ENCODE measurements around the gene SERGEF.

SERGEF gene

DNA sequence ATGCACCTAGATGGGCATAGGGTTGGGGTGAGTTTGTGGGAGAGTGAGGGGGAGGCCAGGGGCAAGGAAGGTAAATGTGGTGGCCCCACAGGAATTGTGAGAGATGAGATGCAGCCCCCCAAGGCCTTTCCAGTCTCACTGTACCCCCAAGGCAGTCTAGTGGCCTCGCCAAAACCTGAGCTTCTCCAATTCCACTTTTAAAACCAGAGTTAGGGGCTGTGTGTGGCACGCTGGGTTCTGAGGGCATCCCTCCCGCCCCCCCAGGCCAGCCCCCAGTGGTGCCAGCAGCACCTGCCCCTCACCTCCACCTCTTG is 237.9 kb downstream of the SERGEF start:
- H3K4me3 ChIP-seq (ENCODE audit: low read length), result no peak overlapping the region
- no peaks in the 10 kb centered on the region for H3K36me3 ChIP-seq (ENCODE audit: insufficient read depth, low read length)
- no peaks in the 10 kb centered on the region for H3K9me3 ChIP-seq (ENCODE audit: insufficient read depth, low read depth, low read length)
- no peaks in the 10 kb centered on the region for H3K4me1 ChIP-seq (ENCODE audit: insufficient read depth, low read length)
- WGBS, result 92% methylated on average over 3 of the region's 3 CpGs
- H3K27ac ChIP-seq (ENCODE audit: low read depth, low read length), result no peak overlapping the region
- H3K27me3 ChIP-seq (ENCODE audit: insufficient read depth, low read length), result no peaks in the 10 kb centered on the region
- no peak overlapping the region for H3K9ac ChIP-seq (ENCODE audit: low read depth, low read length)

DNA sequence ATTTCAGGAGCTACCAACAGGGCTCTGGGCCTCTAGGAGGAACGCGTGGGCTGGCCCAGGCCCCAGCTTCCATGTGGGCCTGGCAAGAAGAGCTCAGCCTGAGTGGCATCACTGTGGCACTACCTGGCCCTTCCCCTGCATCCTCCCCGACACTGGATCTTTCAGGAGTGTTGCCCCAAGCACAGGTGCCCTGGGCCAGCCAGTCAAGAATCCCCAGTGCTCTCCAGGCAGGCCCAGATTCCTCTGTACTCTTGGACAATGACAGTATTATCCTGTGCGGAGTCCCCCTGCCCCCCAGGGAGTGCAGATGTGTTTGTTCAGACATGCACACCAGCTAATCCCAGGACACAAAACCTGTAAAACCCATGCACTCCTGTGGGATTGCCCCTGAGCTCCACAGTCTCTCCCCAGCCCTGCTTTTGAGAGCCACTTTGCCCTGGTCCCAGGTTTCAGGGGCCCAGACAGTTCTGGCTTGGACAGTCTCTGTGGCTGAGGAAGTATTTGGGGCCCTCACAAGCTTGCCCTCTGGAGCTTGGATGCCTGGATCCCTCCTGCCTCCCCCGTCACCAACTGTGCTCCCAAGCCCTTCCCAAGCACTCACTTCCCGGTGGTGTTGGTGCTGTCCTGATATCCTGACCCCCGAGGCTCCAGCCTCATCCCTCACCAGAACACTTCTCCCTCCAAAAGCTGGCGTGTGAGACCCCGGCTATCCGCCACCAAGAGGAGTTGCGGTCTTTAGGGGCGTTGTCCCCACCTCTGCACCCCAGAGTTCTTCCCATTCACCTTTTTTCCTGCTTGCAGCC is 238.4 kb downstream of the SERGEF start:
- Histone ChIP-seq H3K9me3 (ENCODE audit: insufficient read depth, low read depth, low read length) (no peaks in the 10 kb centered on the region), H3K4me3 (ENCODE audit: low read length) (no peak overlapping the region), H3K9ac (ENCODE audit: low read depth, low read length) (no peak overlapping the region), H3K4me1 (ENCODE audit: insufficient read depth, low read length) (no peaks in the 10 kb centered on the region), H3K27ac (ENCODE audit: low read depth, low read length) (no peak overlapping the region), H3K27me3 (ENCODE audit: insufficient read depth, low read length) (no peaks in the 10 kb centered on the region), H3K36me3 (ENCODE audit: insufficient read depth, low read length) (no peaks in the 10 kb centered on the region)
- WGBS, result 89% methylated on average over 12 of the region's 12 CpGs

DNA sequence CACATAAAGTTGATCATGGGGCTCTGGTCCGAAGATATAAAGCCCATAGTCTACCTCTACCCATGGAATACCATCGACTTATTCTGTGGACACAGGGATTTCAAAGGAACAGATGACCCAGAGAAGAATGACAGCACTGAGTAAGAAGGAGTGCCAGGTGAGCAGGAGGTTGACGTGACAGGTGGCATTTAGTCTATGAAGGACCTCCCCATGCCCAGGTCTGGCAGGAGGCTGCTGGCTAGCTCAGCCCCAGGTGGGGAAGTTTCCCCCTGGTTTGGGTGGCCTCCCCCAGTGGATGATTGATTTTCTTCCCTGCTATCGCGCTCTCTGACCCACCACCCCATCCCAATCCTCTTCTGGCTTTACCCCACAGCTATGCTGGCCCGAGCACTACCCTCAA is 239.2 kb downstream of the SERGEF start:
- Histone ChIP-seq H3K9me3 (ENCODE audit: insufficient read depth, low read depth, low read length) (no peaks in the 10 kb centered on the region), H3K27me3 (ENCODE audit: insufficient read depth, low read length) (no peaks in the 10 kb centered on the region), H3K9ac (ENCODE audit: low read depth, low read length) (no peak overlapping the region), H3K27ac (ENCODE audit: low read depth, low read length) (no peak overlapping the region), H3K36me3 (ENCODE audit: insufficient read depth, low read length) (no peaks in the 10 kb centered on the region), H3K4me3 (ENCODE audit: low read length) (no peak overlapping the region), H3K4me1 (ENCODE audit: insufficient read depth, low read length) (no peaks in the 10 kb centered on the region)
- 93% methylated on average over 6 of the region's 6 CpGs for WGBS

DNA sequence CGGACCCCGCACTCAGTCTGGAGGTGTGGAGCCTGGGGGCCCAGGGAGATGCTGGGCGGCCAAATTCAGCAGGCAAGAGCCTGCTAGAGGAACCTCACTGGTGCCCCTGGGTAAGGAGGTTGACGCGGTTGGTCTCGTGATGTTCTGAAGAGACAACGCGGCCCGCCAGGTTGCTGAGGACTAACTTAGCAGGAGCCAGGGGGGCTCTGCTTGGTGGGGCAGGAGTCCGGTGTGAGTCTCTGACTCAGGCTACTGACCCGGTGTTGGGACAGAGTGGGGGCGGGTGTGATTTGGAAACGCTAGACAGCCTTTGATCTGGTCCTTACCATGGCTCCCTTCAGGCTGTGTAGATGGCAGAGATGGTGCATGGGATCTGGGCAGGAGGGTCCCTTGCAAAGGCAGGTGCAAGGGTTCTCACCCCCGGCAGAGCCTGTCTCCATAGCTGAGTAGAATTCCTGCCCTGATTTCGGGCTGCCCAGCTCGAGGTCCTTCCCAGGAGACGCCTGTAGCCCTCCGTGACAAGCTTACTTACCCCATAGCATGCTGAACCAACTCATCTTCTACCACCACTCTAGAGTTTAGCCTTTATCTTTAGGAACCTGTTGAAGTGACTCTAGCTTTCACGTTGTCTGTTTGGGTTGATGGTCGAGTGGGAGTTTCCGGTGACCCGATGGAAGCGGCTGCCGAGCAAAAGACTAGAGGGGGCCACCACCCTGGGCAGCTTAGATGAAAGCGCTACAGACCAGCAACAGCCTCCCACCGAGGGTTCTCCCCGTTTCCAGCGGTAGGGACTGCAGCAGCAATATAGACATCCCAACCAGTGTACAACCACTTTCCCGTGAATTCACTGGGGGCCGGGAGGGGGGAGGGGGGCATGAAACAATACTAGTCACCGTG is 239.9 kb downstream of the SERGEF start:
- Histone ChIP-seq H3K36me3 (ENCODE audit: insufficient read depth, low read length) (no peaks in the 10 kb centered on the region), H3K4me1 (ENCODE audit: insufficient read depth, low read length) (no peaks in the 10 kb centered on the region), H3K27me3 (ENCODE audit: insufficient read depth, low read length) (no peaks in the 10 kb centered on the region), H3K4me3 (ENCODE audit: low read length) (no peak overlapping the region), H3K27ac (ENCODE audit: low read depth, low read length) (no peak overlapping the region), H3K9ac (ENCODE audit: low read depth, low read length) (no peak overlapping the region), H3K9me3 (ENCODE audit: insufficient read depth, low read depth, low read length) (no peaks in the 10 kb centered on the region)
- 93% methylated on average over 31 of the region's 31 CpGs for WGBS

DNA sequence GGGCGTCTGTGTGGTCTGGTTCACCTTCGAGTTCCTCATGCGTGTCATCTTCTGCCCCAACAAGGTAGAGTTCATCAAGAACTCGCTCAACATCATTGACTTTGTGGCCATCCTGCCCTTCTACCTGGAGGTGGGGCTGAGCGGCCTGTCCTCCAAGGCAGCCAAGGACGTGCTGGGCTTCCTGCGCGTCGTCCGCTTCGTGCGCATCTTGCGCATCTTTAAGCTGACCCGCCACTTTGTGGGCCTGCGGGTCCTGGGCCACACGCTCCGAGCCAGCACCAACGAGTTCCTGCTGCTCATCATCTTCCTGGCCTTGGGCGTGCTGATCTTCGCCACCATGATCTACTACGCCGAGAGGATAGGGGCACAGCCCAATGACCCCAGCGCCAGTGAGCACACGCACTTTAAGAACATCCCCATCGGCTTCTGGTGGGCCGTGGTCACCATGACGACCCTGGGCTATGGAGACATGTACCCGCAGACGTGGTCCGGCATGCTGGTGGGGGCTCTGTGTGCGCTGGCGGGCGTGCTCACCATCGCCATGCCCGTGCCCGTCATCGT is 240.9 kb downstream of the SERGEF start:
- Histone ChIP-seq H3K27me3 (ENCODE audit: insufficient read depth, low read length) (no peaks in the 10 kb centered on the region), H3K36me3 (ENCODE audit: insufficient read depth, low read length) (no peaks in the 10 kb centered on the region), H3K4me3 (ENCODE audit: low read length) (no peak overlapping the region), H3K9ac (ENCODE audit: low read depth, low read length) (no peak overlapping the region), H3K4me1 (ENCODE audit: insufficient read depth, low read length) (no peaks in the 10 kb centered on the region), H3K27ac (ENCODE audit: low read depth, low read length) (no peak overlapping the region), H3K9me3 (ENCODE audit: insufficient read depth, low read depth, low read length) (no peaks in the 10 kb centered on the region)
- WGBS, result 96% methylated on average over 37 of the region's 37 CpGs

DNA sequence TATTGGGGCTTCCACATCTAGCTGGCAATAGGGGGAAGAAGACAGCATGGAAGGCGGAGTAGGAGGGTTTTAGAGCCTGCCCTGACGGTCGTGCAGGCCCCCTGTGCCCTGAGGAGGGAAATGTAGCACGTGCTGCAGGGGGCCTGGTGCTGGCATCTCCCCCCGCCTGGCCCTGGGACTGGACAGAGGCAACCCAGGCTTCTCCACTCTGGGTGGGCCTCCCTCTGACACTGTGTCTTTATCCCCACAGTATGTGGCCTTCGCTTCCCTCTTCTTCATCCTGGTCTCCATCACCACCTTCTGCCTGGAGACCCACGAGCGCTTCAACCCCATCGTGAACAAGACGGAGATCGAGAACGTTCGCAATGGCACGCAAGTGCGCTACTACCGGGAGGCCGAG is 241.4 kb downstream of the SERGEF start:
- no peaks in the 10 kb centered on the region for H3K4me1 ChIP-seq (ENCODE audit: insufficient read depth, low read length)
- WGBS, result 95% methylated on average over 17 of the region's 17 CpGs
- no peak overlapping the region for H3K27ac ChIP-seq (ENCODE audit: low read depth, low read length)
- H3K4me3 ChIP-seq (ENCODE audit: low read length), result no peak overlapping the region
- H3K27me3 ChIP-seq (ENCODE audit: insufficient read depth, low read length), result no peaks in the 10 kb centered on the region
- H3K9me3 ChIP-seq (ENCODE audit: insufficient read depth, low read depth, low read length), result no peaks in the 10 kb centered on the region
- no peaks in the 10 kb centered on the region for H3K36me3 ChIP-seq (ENCODE audit: insufficient read depth, low read length)
- H3K9ac ChIP-seq (ENCODE audit: low read depth, low read length), result no peak overlapping the region

- Histone ChIP-seq H3K27me3 (ENCODE audit: insufficient read depth, low read length) (no peaks in the 10 kb centered on the region), H3K36me3 (ENCODE audit: insufficient read depth, low read length) (no peaks in the 10 kb centered on the region), H3K9me3 (ENCODE audit: insufficient read depth, low read depth, low read length) (no peaks in the 10 kb centered on the region), H3K9ac (ENCODE audit: low read depth, low read length) (no peak overlapping the region), H3K27ac (ENCODE audit: low read depth, low read length) (no peak overlapping the region), H3K4me3 (ENCODE audit: low read length) (no peak overlapping the region), H3K4me1 (ENCODE audit: insufficient read depth, low read length) (no peaks in the 10 kb centered on the region)
These were observed 241.9 kb downstream of the SERGEF start for GRCh38 chr11:17770917-17771316.

GRCh38 chr11:17770048-17770652 is 242.7 kb downstream of the SERGEF start:
- Histone ChIP-seq H3K9ac (ENCODE audit: low read depth, low read length) (no peak overlapping the region), H3K4me1 (ENCODE audit: insufficient read depth, low read length) (no peaks in the 10 kb centered on the region), H3K27me3 (ENCODE audit: insufficient read depth, low read length) (no peaks in the 10 kb centered on the region), H3K27ac (ENCODE audit: low read depth, low read length) (no peak overlapping the region), H3K9me3 (ENCODE audit: insufficient read depth, low read depth, low read length) (no peaks in the 10 kb centered on the region), H3K4me3 (ENCODE audit: low read length) (no peak overlapping the region), H3K36me3 (ENCODE audit: insufficient read depth, low read length) (no peaks in the 10 kb centered on the region)
- 82% methylated on average over 9 of the region's 9 CpGs for WGBS

GRCh38 chr11:17769218-17769617 is 243.6 kb downstream of the SERGEF start:
- Histone ChIP-seq H3K4me3 (ENCODE audit: low read length) (no peak overlapping the region), H3K36me3 (ENCODE audit: insufficient read depth, low read length) (no peaks in the 10 kb centered on the region), H3K27me3 (ENCODE audit: insufficient read depth, low read length) (no peaks in the 10 kb centered on the region), H3K4me1 (ENCODE audit: insufficient read depth, low read length) (no peaks in the 10 kb centered on the region), H3K27ac (ENCODE audit: low read depth, low read length) (no peak overlapping the region), H3K9me3 (ENCODE audit: insufficient read depth, low read depth, low read length) (no peaks in the 10 kb centered on the region), H3K9ac (ENCODE audit: low read depth, low read length) (no peak overlapping the region)
- 100% methylated on average over 1 of the region's 1 CpG for WGBS

GRCh38 chr11:17768547-17768946 is 244.3 kb downstream of the SERGEF start:
- no peaks in the 10 kb centered on the region for H3K27me3 ChIP-seq (ENCODE audit: insufficient read depth, low read length)
- H3K9ac ChIP-seq (ENCODE audit: low read depth, low read length), result no peak overlapping the region
- no peak overlapping the region for H3K4me3 ChIP-seq (ENCODE audit: low read length)
- no peaks in the 10 kb centered on the region for H3K36me3 ChIP-seq (ENCODE audit: insufficient read depth, low read length)
- H3K4me1 ChIP-seq (ENCODE audit: insufficient read depth, low read length), result no peaks in the 10 kb centered on the region
- H3K27ac ChIP-seq (ENCODE audit: low read depth, low read length), result no peak overlapping the region
- no peaks in the 10 kb centered on the region for H3K9me3 ChIP-seq (ENCODE audit: insufficient read depth, low read depth, low read length)
- 93% methylated on average over 7 of the region's 7 CpGs for WGBS

GRCh38 chr11:17767914-17768313 is 244.9 kb downstream of the SERGEF start:
- Histone ChIP-seq H3K4me1 (ENCODE audit: insufficient read depth, low read length) (no peaks in the 10 kb centered on the region), H3K27me3 (ENCODE audit: insufficient read depth, low read length) (no peaks in the 10 kb centered on the region), H3K36me3 (ENCODE audit: insufficient read depth, low read length) (no peaks in the 10 kb centered on the region), H3K9me3 (ENCODE audit: insufficient read depth, low read depth, low read length) (no peaks in the 10 kb centered on the region), H3K9ac (ENCODE audit: low read depth, low read length) (no peak overlapping the region), H3K4me3 (ENCODE audit: low read length) (no peak overlapping the region), H3K27ac (ENCODE audit: low read depth, low read length) (no peak overlapping the region)
- 86% methylated on average over 2 of the region's 2 CpGs for WGBS

All from HUES64 (cell line).